GM18526 (cell line): ENCODE results near the gene SPINT2.

Experiments used
- POLR2A ChIP-seq: IDR thresholded peaks from 3 replicates; pipeline ENCODE4 v1.6.1; 2011; ENCODE audit not compliant: insufficient read length; ENCODE audit errors: extremely low read depth

Gene SPINT2

DNA sequence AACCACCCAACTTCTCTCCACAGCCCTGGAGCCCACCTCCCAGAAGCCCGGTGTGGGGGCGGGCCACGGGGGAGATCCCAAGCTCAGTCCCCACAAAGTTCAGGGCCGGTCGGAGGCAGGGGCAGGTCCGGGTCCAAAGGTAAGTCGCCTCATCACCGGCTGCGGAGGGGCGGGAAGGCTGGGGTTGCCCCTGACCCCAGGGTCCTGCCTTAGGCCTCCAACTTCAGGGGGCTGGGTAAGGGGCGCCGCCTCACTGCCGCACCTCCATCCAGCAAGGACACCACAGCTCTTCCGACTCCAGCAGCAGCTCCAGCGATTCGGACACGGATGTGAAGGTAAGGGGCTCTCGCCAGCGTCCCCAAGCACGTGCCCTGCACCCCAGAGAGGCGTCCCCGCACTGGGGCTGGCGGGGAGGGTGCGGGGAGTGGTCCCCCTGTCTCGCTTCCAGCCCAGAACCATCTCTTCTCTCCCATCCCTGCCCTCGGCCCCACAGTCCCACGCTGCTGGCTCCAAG lies 40.0 kb downstream of the SPINT2 start:
- no peak for TF ChIP-seq POLR2A

DNA sequence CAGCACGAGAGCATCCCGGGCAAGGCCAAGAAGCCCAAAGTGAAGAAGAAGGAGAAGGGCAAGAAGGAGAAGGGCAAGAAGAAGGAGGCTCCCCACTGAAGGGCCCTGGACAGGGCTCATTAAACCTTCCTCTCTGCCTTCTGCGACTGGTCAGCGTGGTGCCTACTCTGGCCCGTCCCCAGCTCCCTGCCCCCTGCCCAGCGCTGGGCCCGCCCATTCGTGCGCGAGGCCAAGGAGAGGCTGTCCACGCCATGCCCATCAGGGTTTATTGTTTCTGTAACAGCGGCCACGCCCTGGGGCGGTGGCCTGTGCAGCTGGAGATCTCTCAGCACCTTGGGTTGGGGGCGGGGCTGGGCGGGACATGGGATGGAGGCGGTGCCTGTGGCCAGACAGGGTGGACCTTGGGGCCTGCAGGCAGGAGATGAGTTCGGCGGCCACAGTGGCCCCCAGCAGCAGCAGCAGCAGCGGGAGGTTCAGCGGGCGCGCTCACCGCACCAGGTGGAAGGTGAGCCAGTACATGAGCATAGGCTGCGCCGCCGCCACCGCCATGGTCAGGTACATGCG lies 40.6 kb downstream of the SPINT2 start:
- TF ChIP-seq POLR2A, result no peak

DNA sequence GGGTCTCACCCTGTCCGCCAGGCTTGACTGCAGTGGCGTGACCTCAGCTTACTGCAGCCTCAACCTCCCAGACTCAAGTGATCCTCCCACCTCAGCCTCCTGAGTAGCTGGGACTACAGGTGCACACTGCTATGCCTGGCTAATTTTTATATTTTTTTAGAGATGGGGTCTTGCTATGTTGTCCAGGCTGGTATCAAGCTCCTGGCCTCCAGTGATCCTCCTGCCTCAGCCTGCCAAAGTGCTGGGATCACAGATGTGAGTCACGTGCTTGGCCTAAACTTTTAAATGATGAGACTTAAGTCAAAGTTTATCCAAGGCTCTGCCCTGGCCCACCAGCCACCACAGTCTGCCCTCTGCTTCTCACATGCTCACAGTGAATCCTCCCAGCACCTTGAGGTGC lies 41.9 kb downstream of the SPINT2 start:
- no peak for TF ChIP-seq POLR2A

DNA sequence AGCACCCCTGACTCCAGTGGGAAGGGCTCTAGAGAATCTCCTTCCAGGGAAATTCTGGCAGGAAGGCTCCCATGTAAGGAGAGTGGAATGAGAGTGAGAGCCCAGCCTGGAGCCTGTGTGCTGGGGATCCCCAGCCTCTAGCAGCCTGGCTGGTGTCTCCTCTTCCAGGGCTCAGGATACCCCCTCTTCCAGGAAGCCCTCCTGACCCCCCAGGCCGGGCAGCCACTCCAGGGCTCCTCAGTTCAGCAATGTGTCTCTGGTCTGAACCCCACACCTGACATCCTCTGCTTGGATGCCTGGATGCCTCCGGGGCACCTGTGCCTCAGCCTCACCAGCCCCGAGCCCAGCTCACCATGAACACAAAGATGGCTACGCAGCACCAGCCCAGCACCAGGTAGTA lies 42.7 kb downstream of the SPINT2 start:
- TF ChIP-seq POLR2A, result no peak

DNA sequence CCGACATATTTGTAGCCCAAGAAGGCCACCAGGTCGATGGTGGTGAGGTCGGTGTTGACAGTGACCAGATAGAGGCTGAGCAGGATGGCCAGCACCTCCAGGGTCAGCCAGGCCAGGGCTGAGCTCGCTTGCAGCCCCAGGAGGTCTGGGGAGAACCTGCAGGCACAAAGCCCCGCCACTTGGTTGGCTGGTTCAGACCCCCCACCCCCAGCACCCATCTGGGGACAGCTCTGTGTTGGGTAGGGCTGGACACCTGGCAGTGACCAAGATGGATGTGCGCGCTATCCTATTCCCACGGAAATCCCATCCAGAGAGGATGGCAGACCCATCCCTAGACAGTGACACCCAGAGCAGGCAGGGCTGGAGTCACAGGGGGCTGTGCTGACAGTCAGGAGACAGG lies 43.2 kb downstream of the SPINT2 start:
- TF ChIP-seq POLR2A, result no peak

DNA sequence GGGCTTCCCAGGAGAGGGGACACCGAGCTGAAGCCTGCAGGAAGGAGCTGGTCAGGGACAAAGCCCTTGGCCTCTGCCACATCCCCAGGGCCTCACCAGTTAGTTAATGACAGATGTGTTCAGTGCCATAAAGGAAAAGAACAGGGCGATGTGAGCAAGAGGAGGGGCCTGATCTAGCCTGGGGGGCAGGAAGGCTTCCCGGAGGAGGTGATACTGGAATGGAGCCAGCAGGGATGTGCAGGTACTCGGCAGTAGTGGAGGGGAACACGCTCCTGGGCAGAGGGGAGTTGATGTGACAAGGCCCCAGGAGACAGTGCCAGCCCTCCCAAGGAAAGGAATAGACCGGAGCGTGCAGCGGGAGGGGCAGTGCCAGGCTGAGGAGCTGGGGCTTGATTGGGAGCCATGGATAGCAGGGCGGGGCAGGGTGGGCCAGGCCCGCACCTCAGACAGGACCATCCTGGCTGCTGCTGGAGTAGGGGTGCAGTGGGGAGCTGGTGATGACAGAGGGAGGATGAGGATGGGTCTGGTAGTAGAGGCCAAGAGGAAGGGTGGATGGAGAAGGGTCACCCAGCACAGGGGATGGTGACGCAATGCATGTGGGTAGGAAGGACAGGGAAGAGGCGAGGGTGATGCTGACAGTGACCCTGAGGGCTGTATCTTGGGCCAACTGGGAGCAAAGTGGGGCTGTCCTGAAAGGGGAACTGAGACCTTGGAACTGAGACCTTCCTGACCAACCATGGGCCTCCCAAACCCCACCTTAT lies 43.8 kb downstream of the SPINT2 start:
- no peak for TF ChIP-seq POLR2A

DNA sequence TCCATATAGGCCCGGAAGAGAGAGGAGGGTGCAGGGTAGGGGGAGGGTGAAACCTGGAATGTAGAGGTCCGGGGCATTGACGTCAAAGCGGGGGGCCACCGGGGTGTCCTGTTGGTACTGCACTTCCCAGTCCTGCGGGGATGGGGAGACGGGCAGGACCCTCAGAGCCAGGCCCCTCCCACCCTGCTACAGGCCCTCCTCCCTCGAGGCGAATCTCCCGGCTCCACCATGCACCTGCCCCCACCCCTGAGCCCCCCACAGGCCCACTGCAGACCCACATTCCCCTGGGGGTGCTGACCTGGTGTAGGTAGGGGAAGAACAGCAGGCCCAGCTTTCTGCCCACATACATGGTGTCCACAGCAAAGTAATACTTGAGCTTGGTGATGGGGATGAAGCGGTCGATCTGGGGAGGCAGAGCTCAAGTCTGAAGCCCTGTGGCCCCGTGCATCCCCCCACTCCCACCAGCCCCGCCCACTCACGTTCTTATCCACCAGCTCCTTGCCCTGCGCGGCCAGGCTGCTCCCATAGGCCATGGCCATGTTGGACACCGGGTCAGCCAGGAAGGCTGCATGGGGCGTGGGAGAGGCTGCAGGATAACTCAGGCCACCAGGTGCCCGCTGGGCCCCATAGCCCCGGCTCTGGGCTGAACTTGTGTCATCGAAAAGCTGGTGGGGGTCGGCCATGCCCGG lies 44.7 kb downstream of the SPINT2 start:
- no peak for TF ChIP-seq POLR2A

DNA sequence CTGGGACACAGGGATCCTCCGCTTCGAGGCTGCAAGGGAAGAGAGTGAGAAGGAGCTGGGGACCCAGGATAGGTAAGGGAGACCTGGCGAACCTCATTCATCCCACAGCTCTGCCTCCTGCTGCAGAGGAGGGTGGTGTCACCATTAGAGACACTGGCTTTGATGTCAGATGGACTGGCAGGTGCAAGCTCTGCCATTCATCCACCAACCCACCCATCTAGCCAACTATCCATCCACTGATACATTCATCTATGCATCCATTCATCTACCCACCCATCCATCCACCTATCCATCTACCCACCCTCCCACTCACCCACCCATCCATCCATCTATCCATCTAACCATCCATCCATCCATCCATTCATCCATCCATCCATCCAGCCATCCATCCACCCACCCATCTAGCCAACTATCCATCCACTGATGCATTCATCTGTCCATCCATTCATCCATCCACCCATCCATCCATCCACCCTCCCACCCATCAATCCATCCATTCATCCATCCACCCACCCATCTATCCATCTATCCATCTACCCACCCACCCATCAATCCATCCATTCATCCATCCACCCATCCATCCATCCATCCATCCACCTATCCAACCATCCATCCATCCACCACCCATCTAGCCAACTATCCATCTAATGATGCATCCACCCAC lies 45.4 kb downstream of the SPINT2 start:
- TF ChIP-seq POLR2A, result no peak

DNA sequence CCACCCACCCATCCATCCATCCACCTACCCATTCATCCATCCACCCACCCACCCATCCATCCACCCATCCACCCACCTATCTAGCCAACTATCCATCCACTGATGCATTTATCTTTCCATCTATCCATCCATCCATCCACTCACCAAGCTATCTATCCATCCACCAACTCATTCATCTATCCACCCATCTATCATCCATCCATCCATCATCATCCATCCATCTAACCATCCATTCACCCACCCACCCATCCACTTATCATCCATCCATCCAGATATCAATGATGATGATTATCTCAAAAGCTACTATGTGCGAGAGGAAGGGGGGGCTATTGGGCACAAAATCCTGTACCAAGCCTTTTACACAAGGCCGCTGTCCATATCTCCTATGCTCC lies 45.9 kb downstream of the SPINT2 start:
- no peak for TF ChIP-seq POLR2A

DNA sequence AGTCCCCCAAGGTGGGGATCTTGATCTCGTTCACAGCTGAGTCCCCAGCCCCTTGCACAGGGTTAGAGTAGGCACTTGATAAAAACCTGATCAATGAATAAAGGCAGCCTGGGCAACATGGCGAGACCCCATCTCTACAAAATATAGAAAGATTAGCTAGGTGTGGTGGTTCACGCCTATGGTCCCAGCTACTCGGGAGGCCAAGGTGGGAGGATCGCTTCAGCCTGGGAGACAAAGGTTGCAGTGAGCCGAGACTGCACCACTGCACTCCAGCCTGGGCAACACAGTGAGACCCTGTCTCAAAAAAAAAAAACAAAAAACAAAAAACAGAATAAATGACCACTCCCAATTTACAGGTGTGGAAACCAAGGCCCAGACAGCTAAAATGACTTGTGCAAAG lies 46.6 kb downstream of the SPINT2 start:
- TF ChIP-seq POLR2A, result no peak

DNA sequence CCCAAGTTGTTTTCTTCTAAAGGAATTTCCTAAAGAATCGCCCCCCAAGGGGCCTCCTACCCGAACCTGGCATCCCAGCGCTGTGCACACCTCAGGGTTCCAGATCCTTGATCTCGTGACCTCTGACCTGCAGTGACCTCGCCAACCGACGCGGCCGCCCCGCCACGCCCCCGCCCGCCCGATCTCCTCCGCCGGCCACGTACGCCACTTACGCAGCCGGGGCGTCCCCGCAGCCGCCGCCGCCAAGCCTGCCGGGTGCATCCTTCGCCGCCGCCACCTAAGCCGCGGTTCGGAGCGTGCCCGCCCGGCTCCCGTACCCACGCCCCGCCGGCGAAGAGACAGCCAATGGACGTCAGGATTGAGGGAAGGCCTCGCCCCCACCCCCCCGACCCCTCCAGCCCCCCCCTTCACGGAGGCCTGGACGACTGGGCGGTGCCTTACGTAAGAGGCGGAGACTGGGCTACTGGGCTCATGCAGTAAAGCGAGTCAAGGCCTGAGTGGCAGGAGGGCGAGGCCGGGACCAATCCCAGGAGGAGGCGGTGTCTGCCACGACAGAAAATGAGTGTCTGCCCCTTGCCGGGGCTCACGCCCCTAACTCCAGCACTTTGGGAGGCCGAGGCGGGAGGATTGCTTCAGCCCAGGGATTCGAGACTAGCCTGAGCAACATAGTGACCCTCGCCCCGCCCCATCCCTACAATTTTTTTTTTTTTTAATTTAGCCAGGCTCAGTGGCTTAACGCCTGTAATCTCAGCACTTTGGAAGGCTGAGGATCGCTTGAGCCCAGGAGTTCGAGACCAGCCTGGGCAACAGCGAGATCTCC lies 51.5 kb downstream of the SPINT2 start, which contains the start of gene YIF1B:
Gene YIF1B (minus strand): TSS at position 291 of the 820 bp plus-strand sequence. CDS start 30 bp downstream, at position 261.
- TF ChIP-seq POLR2A, result peak; percentile 43

DNA sequence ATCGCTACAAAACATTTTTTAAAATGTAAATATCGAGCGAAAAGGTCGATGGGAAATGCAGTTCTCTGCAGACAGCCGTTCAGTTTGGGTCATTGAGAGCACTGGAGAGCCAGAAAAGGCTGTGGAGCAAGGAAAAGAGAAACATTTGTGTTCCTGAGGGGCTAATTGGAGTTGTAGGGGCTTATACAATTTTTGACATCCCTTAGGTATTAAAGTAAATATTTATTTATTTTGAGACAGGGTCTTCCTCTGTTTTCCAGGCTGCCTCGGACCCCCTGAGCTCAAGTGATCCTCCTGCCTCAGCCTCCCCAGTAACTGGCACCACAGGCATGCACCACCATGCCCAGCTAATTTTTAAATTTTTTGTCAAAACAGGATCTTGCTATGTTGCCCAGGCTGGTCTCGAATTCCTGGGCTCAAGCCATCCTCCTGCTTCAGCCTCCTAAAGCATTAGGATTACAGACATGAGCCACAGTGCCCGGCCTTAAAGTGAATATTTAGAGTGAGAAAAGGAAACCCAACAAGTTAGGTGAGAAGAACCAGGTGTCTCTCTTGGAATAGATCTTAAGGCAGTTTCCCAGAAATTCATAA lies 52.2 kb downstream of the SPINT2 start:
- no peak for TF ChIP-seq POLR2A

DNA sequence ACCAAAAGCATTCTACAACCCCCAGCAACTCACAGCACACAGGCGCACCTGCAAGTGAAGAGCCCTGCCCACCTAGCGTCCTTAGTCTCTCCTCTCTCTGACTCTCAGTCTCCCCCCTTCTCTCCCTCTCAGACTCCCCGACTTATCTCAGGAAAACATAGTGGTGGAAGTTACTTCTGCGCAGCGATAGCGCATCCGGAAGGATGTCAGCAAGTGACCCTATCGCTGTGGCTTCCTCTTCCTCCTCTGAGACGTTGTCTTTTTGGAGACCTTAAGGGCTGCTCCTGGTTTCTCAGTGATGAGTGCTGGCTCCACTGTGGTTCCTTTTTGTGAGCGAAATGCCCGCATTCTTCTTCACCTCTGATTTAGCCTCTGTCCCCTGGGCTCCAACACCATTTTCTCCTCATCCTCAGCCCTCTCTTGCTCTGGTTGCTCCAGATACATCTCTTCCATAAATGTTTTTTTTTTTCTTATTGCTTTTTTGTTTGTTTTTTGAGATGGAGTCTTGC lies 52.8 kb downstream of the SPINT2 start:
- TF ChIP-seq POLR2A, result no peak

DNA sequence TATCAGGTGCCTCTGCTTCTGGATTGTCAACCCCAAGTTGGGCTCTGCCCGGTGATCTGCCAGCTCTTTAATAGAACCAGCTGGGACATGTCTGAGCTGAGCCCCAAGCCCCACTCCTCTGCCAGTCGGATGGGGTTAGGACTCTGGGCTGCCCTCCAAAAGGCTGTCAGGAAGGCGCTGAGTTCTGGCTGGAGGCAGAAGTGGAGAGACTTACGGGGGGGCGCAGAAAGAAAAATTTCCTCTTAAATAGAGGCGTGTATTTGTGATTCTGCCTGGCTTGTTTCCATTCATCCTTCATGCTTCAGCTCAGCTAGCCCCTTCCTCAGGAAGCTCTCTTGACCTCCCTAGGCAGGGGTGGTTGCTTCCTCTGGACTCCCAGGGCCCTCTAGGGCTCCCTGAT lies 54.3 kb downstream of the SPINT2 start:
- no peak for TF ChIP-seq POLR2A

DNA sequence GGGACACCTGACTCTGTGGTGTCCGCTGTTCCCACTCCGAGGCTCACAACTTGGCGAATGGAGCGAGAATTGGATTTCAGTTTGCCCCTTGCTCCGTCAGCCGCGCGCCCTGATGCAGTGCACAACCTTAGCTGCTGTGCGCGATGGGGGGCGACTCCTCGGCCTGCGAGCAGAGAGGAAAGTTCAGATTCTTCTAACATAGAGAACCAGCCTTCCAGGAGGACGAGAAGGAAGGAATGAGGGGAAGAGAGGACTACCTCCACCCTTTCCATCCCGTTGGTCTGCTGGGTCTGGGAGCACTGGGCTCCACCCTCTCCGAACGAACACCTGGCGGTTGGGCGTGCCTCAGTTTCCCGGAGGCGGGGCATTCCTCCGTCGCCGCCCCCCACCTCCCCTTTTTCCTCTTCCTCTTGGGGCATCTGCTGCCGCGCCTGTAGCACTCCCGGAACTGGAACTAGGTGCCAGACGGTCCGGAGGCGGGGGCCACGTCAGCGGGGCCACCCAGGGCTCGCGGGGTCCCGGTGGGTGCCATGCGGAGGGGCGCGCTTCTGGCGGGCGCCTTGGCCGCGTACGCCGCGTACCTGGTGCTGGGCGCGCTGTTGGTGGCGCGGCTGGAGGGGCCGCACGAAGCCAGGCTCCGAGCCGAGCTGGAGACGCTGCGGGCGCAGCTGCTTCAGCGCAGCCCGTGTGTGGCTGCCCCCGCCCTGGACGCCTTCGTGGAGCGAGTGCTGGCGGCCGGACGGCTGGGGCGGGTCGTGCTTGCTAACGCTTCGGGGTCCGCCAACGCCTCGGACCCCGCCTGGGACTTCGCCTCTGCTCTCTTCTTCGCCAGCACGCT lies 55.3 kb downstream of the SPINT2 start, which contains the start of gene KCNK6:
Gene KCNK6 (plus strand): TSS at position 425 of the 838 bp plus-strand sequence. CDS start 106 bp downstream, at position 531.
- TF ChIP-seq POLR2A, result peak; percentile 38
